DMS114 treated with DMSO at 0.1 percent for 48 hours (cell line): ENCODE data around the gene MIA2.
"Not testable (repeated sequence)": the region's sequence is repeated elsewhere in the genome, so short reads cannot be mapped to it uniquely, and the experiment has no call there.

ENCODE experiments used
- DNase-seq: peaks from one replicate; lab custom pipeline; 2025; ENCODE audit not compliant: unreplicated experiment; lab: John Stamatoyannopoulos, UW

The MIA2 gene

DNA sequence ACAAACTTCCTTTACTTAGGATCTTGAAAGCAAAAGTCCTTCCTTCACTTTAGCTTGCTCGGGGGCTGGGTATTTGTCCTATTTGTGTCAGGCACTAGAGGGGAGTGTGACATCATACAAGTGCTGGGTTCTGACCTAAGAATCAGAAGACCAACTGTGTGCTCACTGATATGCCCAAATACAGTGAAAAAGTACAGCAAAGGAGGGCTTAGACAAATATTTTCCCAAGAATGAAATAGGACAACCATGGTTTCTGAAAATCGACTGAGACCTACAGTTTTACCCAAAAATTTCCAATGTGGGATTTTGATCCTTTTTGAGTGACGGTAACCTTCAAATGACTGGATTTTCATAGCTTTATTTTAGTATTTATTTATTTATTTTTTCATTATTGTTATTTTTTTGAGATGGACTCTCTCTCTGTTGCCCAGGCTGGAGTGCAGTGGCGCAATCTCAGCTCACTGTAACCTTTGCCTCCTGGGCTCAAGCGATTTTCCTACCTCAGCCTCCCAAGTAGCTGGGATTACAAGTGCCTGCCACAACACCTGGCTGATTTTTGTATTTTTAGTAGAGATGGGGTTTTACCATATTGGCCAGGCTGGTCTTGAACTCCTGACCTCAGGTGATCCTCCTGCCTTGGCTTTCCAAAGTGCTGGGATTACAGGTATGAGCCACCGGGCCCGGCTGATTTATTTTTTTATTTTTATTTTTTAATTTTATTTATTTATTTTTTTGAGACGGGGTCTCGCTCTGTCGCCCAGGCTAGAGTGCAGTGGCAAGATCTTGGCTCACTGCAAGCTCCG lies 1.8 kb upstream of the MIA2 start:
- peak; percentile 15 for DNase-seq

DNA sequence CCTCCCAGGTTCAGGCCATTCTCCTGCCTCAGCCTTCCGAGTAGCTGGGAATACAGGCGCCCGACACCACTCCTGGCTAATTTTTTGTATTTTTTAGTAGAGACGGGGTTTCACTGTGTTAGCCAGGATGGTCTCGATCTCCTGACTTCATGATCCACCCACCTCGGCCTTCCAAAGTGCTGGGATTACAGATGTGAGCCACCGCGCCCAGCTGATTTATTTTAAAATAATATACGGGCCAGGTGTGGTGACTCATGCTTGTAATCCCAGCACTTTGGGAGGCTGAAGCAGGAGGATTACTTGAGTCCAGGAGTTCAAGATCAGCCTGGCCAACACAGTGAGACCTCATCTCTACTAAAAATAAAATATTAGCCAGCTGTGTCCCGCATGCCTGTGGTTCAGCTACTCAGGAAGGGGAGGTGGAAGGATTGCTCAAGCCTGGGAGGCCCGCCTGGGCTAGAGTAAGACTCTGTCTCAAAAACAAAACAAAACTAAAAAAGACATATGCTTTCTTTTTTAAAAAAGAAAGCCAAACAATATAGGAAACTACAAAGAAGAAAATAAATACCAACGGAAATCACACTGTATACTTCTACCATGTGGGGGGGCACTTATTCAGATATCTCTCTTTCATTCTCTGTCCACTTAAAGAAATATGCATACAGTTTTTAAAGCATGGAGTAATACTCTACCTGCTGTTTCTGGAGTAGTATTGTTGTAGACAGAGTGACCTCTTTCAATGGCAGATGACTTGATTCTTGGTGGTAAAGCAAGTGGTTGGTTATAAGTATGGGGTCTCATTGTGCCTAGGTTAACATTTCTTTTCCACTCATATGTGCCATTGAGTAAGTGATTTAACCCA lies 930 bp upstream of the MIA2 start:
- no peak for DNase-seq

DNA sequence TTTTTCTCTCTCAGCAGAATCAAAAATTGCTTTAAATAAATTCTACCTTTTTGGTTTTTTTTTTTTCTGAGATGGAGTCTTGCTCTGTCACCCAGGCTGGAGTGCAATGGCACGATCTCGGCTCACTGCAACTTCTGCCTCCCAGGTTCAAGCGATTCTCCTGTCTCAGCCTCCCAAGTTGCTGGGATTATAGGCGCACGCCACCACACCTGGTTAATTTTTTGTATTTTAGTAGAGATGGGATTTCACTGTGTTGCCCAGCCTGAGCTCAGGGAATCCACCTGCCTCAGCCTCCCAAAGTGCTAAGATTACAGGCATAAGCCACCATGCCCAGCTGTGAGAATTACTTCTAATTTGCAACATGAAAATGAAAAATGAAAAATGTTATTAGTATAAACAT lies 1.3 kb downstream of the MIA2 start:
- not testable (repeated sequence) for DNase-seq

DNA sequence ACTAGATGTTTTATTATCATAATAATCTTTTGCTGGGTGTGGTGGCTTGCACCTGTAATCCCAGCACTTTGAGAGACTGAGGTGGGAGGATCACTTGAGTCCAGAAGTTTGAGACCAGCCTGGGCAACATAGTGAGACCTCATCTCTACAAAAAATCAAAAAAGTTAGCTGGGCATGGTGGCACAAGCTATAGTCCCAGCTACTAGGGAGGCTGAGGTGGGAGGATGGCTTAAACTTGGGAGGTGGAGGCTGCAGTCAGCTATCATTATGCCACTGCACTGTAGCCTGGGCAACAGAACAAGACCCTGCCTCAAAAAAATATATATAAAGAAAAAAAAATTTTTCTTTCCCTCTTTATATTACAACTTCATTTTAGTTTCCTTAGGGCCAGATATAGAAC lies 1.8 kb downstream of the MIA2 start:
- not testable (repeated sequence) for DNase-seq

DNA sequence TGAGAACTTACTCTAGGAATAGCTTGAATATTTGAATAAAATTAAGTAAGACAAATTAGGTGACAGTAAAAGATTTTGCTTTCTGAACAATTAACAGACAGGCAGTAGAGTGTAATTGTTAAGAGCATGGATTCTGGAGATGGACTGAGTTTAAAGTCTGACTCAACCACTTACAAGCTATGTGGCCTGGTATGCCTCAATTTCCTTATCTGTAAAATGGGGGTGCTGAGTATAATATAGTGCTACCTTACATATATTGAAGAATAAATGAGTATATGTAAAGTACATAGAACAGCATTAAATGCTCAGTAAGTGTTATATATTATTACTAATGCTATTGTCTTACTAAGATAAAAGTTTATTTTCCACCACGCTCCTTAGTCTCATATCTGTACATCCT lies 7.1 kb downstream of the MIA2 start:
- no peak for DNase-seq

DNA sequence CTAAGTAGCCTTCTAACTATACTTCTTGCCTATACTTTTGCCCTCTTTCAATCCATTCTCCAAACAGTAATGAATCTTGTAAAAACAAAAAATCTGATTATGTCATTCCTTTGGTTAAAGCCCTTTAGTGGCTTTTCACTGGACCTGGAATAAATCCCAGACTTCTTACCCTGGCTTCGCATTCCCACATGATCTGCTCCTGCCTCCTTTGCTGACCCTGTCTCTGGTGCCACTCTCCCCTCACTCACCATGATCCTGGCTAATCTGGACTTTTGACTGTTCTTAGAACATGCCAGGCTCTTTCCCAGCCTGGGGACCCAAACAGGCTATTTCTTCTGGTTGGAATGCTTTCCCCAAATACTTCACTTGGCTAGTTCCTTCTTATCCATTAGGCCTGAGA lies 7.9 kb downstream of the MIA2 start:
- no peak for DNase-seq

DNA sequence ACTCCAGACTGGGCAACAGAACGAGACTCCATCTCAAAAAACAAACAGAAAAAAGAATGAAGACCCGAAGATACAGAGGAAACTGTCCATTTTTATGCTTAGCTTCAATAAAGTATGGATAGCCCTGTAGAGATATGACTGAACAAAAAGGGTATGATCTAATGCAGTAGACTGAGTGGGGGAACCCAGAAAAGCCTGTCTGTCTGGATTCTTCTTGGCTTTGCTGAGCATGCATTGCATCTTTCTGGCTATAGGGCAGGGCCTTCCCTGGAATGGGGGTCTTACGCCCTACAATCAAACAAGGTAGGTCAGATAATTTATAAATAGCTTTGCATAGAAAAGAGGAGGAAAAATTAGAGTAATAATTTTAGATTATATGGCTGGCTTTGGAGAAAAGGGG lies 10.1 kb downstream of the MIA2 start:
- DNase-seq: no peak

DNA sequence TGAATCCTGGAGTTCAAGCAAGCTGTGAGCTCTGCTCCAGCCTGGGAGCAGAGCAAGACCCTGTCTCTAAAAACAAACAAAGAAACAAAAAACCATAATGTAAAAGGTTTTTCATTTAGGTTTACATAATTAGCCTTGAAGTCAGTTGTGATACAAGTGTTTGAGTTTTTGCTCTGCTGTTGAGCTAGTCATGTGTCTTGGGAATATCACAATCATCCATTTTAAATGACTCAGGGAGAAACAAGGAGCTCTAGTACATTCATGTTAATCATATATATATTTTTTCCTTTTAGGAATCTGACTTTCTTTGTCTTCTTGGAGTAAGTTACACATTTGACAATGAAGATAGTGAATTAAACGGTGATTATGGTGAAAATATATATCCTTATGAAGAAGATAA lies 12.9 kb downstream of the MIA2 start:
- no peak for DNase-seq

DNA sequence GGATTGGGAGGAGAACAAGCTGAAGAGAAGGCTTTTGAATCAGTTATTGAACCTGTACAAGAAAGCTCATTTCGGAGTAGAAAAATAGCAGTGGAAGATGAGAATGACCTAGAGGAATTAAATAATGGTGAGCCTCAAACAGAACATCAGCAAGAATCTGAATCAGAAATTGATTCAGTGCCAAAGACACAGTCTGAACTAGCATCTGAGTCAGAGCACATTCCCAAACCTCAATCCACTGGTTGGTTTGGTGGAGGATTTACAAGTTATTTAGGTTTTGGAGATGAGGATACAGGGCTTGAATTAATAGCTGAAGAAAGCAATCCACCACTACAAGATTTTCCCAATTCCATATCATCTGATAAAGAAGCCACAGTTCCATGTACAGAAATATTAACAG lies 13.5 kb downstream of the MIA2 start:
- no peak for DNase-seq

DNA sequence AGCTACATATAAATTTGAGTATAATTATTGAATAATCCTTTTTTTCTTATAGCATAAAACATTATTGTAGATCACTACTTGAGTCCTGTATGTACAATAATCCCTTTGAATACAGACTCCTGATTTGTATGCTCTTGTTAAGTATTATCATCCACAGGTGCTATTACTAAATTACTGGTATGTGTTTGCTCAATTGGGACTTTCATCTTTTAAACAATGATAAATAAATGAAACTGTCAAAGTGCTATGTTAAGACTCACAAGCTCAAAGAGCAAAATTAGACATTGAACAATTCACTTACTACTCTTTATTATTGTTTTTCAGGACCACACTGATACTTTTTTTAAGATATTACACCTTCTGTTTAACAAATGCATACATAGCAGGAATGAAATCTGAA lies 17.8 kb downstream of the MIA2 start:
- no peak for DNase-seq

DNA sequence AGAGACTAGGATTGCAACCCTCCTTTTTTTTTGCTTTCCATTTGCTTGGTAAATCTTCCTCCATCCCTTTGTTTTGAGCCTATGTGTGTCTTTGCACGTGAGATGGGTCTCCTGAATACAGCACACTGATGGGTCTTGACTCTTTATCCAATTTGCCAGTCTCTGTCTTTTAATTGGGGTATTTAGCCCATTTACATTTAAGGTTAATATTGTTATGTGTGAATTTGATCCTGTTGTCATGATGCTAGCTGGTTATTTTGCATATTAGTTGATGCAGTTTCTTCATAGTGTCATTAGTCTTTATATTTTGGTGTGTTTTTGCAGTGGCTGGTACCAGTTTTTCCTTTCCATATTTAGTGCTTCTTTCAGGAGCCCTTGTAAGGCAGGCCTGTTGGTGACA lies 23.7 kb downstream of the MIA2 start:
- not testable (repeated sequence) for DNase-seq

DNA sequence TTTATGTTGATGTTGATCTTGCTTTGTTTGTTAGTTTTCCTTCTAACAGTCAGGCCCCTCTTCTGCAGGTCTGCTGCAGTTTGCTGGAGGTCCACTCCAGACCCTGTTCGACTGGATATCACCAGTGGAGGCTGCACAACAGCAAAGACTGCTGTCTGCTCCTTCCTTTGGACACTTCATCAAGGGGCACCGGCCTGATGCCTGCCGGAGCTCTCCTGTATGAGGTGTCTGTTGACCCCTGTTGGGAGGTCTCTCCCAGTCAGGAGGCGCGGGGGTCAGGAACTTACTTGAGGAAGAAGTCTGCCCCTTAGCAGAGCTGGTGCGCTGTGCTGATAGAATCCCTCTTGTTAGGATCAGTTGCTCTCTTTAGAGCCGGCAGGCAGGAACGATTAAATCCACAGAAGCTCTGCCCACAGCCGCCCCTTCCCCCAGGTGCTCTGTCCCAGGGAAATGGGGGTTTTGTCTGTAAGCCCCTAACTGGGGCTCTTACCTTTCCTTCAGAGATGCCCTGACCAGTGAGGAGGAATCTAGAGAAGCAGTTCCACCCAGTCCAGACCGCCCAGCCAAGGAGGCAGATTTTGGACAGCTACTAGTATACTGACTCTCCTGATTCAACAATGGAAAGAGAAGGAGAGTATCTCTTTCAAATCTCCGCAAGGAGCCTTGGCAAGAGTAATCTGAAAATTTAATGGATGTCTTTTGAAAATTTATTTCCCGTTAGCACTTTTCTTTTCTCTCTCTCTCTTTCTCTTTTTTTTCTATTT lies 25.2 kb downstream of the MIA2 start:
- DNase-seq: no peak

DNA sequence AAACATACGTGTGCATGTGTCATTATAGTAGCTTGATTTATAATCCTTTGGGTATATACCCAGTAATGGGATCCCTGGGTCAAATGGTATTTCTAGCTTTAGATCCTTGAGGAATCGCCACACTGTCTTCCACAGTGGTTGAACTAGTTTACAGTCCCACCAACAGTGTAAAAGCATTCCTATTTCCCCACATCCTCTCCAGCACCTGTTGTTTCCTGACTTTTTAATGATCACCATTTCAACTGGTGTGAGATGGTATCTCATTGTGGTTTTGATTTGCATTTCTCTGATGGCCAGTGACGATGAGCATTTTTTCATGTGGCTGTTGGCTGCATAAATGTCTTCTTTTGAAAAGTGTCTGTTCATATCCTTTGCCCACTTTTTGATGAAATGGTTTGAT lies 26.4 kb downstream of the MIA2 start:
- not testable (repeated sequence) for DNase-seq

DNA sequence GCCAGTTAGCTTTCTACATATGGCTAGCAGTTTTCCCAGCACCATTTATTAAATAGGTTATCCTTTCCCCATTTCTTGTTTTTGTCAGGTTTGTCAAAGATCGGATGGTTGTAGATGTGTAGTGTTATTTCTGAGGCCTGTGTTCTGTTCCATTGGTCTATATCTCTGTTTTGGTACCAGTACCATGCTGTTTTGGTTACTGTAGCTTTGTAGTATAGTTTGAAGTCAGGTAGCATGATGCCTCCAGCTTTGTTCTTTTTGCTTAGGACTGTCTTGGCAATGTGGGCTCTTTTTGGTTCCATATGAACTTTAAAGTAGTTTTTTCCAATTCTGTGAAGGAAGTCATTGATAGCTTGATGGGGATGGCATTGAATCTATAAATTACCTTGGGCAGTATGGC lies 28.5 kb downstream of the MIA2 start:
- not testable (repeated sequence) for DNase-seq

DNA sequence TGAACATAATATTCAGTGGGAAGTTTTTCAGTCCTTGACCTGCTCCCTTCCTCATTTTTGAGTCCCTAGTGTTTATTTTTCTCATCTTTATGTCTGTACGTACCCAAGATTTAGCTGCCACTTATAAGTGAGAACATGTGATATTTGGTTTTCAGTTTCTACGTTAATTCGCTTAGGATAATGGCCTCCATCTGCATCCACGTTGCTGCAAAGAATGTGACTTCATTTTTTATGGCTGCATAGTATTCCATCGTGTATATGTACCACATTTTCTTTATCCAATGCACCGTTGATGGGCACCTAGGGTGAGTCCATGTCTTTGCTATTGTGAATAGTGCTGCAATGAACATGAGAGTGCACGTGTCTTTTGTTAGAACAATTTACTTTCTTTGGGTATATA lies 30.3 kb downstream of the MIA2 start:
- DNase-seq: no peak

DNA sequence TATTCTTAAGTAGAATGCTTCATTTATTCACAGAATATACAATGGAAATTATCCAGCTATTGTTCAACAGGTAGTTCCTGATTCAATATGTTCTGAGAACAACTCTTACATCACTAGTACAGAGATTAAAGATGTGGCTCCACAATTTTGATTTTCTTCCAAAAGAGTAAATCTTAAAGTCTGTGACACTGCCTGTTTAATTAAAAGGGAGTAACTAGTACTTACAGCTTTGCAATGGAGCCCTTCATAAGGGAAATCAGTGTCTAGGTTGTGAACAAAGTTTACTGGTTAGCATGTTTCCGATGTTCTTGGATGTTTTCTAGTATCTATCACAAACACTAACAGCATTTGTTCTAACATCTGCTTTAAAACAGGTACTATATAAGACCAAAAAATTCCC lies 30.8 kb downstream of the MIA2 start:
- no peak for DNase-seq

DNA sequence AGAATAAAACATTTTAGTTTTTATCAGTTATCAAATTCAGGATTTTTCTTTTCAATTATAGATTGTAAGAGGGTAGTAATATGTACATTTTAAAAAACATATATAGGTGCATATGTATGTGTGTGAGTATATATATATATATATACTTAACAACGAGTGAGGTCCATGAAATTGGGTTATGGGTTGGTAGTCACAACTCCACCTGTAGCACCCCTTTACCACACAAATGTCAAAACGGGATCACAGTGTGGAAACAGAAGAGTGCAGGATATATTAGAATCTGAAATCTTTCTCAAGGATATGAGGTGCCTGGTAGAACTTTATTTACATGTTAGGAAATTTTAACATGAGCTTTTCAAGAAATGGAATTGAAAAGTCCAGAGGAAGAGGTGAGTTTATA lies 31.3 kb downstream of the MIA2 start:
- peak; percentile 6 for DNase-seq

DNA sequence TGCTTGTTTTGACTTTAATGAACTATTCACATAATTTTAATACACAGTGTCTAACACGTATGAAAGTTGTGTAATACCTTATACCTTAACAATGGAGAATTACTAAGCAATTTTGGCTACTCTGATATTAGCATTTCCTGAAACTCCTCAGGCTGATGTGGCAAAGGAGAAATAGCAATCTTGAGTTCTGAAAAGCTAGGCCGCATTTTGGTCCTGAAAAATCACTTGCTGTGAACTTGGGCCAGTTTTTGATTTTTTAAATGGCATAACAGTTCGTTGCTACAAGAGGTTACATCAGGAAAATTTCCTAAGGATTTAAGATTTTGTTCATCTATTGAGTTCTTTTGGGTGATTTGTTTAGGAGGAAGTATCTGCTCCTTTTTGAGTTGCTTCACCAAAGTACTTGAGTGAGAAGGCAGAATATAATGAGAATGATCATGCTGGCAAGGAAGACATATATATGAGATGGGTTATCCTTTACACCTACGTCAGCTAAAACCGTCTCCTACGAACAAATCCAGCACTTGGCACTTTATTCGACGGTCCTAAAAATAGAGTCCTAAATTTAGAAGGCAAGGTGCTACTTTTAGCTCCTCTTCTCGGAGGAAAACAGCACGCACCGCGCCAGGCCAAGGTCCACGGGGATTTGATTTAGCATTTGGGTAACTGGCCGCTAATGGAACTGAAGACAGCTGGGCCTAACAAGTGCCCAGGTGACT lies 32.2 kb downstream of the MIA2 start:
- peak; percentile 25 for DNase-seq

DNA sequence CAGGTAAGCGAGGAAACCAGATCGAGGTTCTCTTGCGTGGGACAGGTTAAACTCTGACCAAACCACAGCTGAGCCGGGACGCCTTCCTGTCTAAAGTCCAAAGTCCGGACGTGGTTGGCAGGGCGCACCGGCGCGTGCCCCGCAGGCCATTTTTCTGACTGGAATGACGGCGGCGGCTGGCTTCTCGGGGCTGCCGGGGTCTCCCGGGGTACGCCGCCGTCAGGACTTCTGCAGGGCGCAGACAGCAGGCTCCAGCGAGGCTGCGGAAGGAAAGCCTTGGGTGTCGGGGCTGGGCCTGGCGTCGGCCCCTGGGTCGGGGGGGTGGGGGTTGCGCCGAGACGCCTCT lies 32.8 kb downstream of the MIA2 start:
- no peak for DNase-seq

DNA sequence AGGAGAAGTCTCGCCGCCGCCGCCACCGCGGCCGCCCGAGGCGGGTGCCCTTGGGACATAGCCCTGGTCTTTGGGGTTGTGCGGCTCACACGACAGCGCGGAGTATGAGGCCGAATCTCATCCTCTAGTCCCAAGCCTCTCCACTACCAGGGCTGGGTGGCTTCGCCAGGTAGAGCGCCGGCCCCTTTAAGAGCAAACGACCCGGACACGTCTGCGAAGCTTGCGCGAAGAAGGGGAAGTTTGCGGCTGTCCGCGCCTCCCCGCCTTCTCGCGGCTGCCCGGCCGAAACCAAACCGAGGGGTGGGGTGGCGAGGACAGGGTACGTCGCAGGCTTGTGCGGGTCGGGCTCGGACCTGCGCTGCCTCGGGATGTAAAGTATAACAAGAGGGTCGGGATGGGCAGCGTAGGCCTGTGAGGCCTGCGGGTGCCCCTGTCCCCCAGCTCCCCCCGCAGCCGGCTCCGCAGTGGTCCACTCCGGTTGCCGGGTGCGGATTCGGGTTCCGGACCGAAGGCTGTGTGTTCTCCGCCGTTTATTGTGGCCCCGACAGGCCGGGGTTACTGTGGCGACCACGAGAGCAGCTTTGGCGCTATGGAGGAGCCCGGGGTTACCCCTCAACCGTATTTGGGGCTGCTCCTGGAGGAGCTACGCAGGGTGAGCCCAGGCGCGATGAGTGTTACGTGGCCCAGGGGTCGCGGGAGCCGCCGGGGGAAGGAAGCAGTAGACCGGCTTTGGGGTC lies 33.3 kb downstream of the MIA2 start:
- peak; percentile 50 for DNase-seq
